ENCODE measurements around the gene FNBP1. TPM values are rescaled to one million over a fixed set of nuclear protein-coding genes. Genes with fewer than 3 reads are reported as not detected.

The FNBP1 gene
- total and polyA plus RNA-seq, 10 of the 15 experiments (the other 5 are each of a cell fraction or from before 2014, with no cell fraction given) = 64.5 to 353 (median 179) TPM

DNA sequence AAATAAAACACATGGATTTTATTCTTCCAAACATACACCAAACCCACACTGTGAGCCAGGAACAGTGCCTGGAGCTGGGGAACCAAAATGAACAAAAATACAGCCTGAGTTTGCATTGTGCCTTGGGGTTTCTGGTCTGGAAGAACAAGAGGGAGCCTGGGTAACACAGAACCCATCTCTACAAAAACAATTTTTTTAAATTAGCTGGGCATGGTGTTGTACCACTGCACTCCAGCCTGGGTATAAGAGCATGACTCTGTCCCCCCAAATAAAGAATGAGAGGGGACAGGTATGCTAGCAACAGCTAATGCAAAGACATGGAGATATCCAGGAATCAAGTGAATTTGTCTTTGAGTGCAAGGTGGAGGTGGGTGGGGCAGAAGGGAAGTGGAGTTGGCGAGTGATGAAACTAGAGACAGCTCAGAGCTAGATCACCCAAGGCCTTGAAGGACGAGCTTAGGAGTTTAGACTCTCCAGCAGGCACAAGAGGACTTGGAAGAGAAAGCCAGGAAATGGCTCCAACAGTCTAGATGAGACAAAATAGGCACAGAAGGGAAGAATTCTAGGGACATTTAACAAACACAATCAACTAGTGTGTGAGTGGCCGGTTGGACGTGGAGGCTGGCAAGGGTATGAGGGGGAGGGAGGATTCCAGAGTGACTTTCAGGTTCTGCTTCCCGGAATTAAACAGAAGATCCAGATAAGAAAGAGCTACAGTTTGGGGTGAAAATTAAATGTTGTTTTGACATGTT lies 47.4 kb downstream of the FNBP1 start (continued):
- TF ChIP-seq HDGF (IDR thresholded peaks at IDR 0.05) (peak; percentile 31; the same call in 1 of the 2 replicates), SIN3A (IDR thresholded peaks at IDR 0.05; ENCODE audit: low read depth, low read length) (no peak), EZH2 (IDR thresholded peaks at IDR 0.05; ENCODE audit: borderline replicate concordance, control insufficient read depth, low read depth, low read length) (no peak), FOXK2 (IDR thresholded peaks at IDR 0.05) (no peak), POLR2AphosphoS2 (IDR thresholded peaks at IDR 0.05; ENCODE audit: low read depth, low read length) (no peak), NFIC (IDR thresholded peaks at IDR 0.05; ENCODE audit: low read depth, low read length) (0 out of 2 replicates have a peak, but pooled peaks have one; percentile 6), SMAD5 (IDR thresholded peaks at IDR 0.05; ENCODE audit: low read depth) (peak; percentile 28; the same call in 1 of the 2 replicates), WRNIP1 (IDR thresholded peaks at IDR 0.05; ENCODE audit: borderline replicate concordance, low read depth, low read length) (peak; percentile 67; the same call in 1 of the 2 replicates), NRF1 (conservative IDR thresholded peaks at IDR 0.05; ENCODE audit: low read depth, low read length) (no peak), CUX1 (IDR thresholded peaks at IDR 0.05; ENCODE audit: insufficient replicate concordance, low read depth, low read length) (no peak)
- TF ChIP-seq, protein P1, sequence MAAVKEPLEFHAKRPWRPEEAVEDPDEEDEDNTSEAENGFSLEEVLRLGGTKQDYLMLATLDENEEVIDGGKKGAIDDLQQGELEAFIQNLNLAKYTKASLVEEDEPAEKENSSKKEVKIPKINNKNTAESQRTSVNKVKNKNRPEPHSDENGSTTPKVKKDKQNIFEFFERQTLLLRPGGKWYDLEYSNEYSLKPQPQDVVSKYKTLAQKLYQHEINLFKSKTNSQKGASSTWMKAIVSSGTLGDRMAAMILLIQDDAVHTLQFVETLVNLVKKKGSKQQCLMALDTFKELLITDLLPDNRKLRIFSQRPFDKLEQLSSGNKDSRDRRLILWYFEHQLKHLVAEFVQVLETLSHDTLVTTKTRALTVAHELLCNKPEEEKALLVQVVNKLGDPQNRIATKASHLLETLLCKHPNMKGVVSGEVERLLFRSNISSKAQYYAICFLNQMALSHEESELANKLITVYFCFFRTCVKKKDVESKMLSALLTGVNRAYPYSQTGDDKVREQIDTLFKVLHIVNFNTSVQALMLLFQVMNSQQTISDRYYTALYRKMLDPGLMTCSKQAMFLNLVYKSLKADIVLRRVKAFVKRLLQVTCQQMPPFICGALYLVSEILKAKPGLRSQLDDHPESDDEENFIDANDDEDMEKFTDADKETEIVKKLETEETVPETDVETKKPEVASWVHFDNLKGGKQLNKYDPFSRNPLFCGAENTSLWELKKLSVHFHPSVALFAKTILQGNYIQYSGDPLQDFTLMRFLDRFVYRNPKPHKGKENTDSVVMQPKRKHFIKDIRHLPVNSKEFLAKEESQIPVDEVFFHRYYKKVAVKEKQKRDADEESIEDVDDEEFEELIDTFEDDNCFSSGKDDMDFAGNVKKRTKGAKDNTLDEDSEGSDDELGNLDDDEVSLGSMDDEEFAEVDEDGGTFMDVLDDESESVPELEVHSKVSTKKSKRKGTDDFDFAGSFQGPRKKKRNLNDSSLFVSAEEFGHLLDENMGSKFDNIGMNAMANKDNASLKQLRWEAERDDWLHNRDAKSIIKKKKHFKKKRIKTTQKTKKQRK (IDR thresholded peaks at IDR 0.05; ENCODE audit: low read depth, low read length) = no peak
- TF ChIP-seq, protein P2, sequence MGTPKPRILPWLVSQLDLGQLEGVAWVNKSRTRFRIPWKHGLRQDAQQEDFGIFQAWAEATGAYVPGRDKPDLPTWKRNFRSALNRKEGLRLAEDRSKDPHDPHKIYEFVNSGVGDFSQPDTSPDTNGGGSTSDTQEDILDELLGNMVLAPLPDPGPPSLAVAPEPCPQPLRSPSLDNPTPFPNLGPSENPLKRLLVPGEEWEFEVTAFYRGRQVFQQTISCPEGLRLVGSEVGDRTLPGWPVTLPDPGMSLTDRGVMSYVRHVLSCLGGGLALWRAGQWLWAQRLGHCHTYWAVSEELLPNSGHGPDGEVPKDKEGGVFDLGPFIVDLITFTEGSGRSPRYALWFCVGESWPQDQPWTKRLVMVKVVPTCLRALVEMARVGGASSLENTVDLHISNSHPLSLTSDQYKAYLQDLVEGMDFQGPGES (IDR thresholded peaks at IDR 0.05) = no peak
